Stimulated activated CD8-positive, alpha-beta memory T cell treated with anti-CD3 and anti-CD28 coated beads, Interleukin-2, amount 100 ng/mL, for 1 hour (primary cell): ENCODE measurements around the gene ANO9.

ENCODE experiments used
- DNase-seq, 2 donors: peaks; one replicate each; pipeline ENCODE4 v3.0.0-alpha.2; 2020; ENCODE audit warnings: low read depth in 2 of 2

ANO9 gene

DNA sequence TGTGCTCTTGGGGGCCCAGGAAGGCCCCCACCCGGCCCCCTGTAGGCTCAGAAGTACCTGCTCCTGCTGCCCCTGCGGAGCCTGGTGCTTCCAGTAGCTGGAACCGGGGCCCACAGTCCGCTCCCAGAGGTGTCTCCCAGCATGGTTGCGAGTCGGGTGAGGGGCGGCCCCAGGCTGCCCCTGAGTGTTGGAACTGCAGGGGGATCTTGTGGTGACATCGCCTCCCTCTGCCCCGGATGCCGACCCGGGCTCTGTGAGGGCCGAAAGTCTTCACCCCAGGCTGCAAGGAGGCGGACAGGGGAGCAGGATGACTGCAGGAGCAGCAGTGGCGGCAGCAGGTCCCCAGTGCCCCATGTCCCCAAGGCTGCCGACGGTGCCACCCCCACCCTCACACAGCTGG lies 57.3 kb downstream of the ANO9 start:
- no peak for DNase-seq

DNA sequence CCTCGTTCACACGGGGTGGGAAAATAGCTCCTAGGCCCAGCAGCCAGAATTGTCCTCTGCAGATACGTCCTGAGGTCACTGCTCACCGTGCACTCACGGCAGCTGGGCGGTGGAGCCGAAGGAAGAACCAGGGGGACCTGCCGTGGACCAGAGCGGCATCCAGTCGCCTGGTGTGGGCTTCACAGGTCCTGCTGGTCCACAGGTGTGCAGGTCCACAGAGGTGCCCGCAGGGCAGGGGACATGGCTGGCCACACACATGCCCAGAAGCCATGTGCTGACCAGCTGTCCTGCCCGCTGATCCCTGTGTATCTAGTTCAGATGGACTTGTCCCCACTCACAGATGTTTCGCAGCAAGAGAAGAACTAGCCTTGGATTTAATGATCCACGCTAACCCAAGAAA lies 58.4 kb downstream of the ANO9 start:
- no peak for DNase-seq

GRCh38 chr11:382081-382629 lies 59.7 kb downstream of the ANO9 start:
- DNase-seq = no peak

DNA sequence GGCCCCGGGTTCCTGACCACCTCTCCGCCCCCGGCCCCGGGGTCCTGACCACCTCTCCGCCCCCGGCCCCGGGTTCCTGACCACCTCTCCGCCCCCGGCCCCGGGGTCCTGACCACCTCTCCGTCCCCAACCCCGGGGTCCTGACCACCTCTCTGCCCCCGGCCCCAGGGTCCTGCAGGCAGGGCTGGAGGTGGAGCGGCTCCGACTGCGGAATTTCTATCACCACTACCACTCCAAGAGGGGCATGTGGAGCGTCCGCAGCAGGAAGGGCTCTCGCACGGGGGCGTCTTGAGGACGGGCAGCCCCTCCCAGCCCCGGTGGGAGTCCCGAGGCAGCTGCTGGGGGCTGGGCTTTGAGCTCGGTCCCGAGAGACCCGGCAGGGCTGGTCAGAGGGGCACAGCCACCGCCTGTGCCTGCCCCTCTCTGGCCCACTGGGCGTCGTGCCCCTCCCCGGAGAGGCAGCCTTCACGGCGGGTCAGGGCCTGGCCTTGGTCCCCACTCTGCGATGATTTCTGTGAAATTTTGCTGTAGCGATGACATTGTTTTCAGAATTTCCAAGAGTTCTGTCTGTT lies 60.2 kb downstream of the ANO9 start:
- no peak for DNase-seq

DNA sequence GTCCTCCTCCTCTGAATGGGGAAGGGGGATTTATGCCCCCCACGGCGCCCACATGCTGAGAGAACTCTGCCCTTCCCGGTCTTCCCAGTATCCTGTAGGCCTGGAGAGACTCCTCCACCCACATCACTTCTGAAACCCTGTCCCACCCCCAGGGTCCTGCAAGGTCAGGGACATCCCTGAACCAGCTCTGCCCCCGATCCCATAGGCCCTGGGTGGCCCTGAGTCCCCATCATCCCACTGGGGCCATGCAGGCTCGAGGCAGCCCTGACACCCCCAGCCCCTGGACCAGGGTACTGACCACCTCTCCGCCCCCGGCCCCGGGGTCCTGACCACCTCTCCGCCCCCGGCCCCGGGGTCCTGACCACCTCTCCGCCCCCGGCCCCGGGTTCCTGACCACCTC lies 60.8 kb downstream of the ANO9 start:
- no peak for DNase-seq

GRCh38 chr11:380491-380890 lies 61.3 kb downstream of the ANO9 start:
- no peak for DNase-seq

DNA sequence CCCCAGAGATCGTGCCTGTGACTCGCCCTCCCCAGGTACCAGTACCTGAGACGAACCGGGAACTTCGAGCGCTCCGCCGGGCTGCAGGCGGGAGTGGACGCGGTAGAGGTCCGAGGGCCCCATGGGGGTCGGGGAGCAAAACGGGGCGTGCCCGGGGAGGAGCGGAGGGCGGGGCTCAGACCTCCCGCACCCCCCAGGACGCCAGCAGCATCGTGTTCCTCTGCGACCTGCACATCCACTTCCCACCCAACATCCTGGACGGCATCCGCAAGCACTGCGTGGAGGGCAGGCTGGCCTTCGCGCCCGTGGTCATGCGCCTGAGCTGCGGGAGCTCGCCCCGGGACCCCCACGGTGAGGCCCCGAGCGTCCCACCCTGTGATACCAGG lies 61.7 kb downstream of the ANO9 start:
- DNase-seq = no peak

DNA sequence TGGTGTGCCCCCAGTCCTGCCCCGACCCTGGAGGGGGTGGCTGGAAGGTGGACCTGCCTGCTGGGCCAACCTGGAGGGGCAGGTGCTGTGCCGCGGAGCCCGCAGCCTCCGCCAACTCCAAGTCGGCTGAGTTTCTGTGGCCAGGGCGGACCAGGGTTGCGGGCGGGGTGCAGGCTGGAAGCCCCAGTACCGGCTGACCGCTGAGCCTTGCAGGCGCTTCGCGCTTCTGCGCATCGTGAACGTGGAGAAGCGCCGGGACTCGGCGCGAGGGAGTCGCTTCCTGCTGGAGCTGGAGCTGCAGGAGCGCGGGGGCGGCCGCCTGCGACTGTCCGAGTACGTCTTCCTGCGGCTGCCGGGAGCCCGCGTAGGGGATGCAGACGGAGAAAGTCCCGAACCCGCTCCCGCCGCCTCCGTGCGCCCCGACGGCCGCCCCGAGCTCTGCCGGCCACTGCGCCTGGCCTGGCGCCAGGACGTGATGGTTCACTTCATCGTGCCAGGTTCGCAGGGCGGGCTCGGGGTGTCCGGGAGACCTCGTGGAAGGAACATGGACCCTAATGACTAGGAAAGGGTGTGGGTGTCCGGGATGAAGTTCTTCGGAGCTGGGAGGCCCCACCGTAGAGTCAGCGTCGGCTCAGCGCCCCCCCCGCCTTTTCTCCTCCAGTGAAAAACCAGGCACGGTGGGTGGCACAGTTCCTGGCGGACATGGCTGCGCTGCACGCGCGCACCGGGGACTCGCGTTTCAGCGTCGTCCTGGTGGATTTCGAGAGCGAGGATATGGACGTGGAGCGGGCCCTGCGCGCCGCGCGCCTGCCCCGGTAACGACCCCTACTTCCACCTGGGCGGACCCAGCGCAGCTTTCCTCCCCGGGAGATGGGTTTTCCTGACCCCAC lies 62.4 kb downstream of the ANO9 start:
- no peak for DNase-seq

DNA sequence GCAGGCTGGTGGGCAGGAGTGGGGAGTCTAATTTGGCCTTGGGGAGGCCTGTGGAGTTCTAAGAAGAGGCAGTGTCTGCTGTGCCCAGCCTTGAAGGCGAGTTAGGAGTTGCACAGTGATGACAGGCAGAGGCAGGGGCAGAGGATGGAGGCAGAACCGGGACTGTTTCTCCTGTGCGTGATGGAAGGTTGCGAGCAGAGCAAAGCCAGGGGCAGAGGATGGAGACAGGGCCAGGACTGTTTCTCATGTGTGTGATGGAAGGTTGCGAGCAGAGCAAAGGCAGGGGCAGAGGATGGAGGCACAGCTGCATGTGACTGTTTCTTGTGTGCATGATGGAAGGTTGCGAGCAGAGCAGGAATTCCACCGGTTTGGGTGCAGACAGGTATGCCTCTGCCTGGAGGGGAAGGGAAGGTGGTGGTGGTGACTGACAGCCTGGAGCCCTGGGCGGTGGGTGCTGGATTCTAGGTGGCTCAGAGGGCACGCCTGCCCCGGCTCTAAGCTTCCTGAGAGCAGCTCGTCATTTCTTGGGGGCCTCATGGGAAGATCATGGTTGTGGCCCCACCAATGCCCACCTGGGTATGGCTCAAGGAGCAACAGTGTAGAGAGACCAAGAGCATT lies 63.8 kb downstream of the ANO9 start:
- DNase-seq = no peak

DNA sequence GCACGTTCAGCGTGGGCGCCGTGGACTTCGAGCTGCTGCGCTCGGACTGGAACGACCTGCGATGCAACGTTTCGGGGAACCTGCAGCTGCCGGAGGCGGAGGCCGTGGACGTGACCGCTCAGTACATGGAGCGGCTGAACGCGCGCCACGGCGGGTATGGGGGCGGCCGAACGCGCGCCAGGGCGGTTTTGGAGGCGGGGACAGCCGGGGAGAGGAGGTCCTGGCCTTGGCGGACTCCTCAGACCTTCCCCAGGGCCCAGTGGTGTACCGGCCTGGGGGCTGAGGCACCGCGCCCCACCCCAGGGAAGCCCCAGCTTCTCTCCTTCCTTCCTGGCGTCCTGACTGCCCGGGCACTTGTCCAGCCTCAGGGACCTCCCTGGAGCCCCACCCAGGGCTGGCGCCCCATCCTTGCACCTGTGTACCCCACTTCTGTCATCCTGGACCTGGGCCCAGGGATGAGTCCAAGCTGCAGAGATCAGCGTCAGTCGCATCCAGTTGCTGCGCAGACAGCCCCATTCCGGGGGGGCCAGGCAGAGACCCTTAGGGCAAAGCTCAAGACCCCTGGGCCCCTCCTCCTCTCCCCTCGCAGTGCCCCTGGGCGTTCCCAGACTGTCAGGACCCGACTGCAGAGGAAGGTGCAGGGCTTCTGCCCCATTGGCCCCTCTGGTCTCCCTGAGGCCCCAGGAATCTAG lies 64.5 kb downstream of the ANO9 start:
- no peak for DNase-seq

DNA sequence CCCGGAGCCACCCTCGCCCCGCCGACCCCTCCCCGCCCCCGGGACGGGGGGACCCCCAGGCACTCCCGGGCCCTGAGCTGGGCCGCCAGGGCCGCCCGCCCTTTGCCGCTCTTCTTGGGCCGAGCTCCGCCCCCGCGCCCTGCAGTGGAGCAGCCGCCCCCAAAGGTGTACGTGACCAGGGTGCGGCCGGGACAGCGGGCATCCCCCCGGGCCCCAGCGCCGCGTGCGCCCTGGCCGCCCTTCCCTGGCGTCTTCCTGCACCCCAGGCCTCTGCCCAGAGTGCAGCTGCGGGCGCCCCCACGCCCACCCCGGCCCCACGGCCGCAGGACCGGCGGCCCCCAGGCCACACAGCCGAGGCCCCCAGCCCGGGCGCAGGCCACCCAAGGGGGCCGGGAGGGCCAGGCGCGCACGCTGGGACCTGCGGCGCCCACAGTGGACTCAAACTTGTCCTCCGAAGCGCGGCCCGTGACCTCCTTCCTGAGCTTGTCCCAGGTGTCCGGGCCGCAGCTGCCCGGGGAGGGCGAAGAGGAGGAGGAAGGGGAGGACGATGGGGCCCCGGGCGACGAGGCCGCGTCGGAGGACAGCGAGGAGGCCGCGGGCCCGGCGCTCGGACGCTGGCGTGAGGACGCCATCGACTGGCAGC lies 65.2 kb downstream of the ANO9 start:
- no peak for DNase-seq

- DNase-seq = no peak
These were observed 66.5 kb downstream of the ANO9 start for GRCh38 chr11:375065-376025.

DNA sequence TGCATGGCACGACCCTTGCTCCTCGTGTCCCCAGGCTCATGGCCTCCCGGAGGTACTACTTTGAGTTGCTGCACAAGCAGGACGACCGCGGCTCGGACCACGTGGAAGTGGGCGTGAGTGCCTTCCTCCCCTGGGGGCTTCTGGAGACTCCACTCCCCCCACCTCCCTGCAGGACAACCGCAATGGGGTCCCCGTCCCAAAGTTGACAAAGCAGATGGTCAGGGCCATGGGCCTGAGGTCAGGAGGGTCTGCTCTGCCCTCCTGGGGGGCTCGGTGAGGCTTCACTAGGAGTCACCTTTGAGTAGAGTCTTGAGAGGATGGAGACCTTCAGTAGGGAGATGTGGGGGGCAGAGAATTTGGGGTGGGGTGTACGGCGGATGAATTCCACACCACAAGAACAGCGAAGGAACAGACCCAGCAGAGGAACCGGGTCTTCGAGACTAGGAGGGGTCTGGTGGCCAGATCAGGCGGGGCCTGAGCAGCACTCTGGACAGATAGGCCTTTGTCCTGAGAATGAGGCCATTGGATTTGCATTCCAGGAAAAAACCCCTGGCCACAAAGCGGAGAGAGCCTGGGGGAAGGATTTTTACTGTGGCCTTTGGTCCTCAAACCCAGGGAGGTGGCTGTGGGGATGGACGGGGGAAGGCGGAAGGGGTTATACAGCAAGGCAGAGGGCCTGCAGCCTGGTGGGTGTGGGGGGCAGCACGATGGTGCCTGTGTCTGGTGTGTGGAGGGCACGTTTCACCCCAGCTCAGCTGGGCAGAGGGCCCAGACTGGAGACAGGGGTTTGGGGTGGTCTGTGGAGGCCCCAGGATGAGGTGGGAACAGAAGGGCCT lies 67.9 kb downstream of the ANO9 start:
- no peak for DNase-seq

- DNase-seq = no peak
These were observed 68.7 kb downstream of the ANO9 start for GRCh38 chr11:372809-373715.

GRCh38 chr11:371716-372590 lies 69.9 kb downstream of the ANO9 start:
- no peak for DNase-seq

GRCh38 chr11:371051-371450 lies 70.8 kb downstream of the ANO9 start:
- DNase-seq = no peak
